ENCODE data around the gene DLL4. TPM values are rescaled to one million over a fixed set of nuclear protein-coding genes. Genes with fewer than 3 reads are reported as not detected.
"Not testable (repeated sequence)": the region's sequence is repeated elsewhere in the genome, so short reads cannot be mapped to it uniquely, and the experiment has no call there.

The DLL4 gene
- total RNA-seq, 4 donors from 2014 or later: 18.2 to 31.1 (median 22.6) TPM

DNA sequence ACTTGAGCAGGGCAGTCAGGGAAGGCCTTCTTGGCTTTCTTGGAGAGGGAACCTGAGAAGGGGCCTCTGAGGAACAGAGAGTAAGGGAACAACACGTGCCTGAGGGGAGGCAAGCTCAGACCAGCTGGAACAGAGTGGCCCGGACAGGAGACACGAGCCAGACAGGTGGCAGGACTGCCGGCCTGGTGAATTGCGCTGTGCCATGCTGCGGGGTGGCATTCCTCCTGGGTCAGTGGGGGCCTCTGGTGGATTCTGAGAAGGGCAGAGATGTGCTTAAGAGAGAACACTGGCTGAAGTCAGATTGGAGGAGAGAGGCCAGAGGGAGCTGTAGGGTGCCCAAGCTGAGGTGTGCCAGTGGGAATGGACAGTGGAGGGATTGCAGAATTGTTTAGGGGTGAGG is 29.0 kb downstream of the DLL4 start:
- Histone ChIP-seq H3K27me3 (no peaks in the 10 kb centered on the region), H3K9me3 (no peaks in the 10 kb centered on the region), H3K4me1 (peaks cover 0 to 4% of the 10 kb centered on the region in 2 donors), H3K36me3 (no peaks in the 10 kb centered on the region), H3K27ac (no peak overlapping the region), H3K4me3 (no peak overlapping the region)
- no peak for DNase-seq
- intact Hi-C loops (cut with DNase I; ENCODE audit: low total_unique reads): no loop called here
- TF ChIP-seq, protein P1, sequence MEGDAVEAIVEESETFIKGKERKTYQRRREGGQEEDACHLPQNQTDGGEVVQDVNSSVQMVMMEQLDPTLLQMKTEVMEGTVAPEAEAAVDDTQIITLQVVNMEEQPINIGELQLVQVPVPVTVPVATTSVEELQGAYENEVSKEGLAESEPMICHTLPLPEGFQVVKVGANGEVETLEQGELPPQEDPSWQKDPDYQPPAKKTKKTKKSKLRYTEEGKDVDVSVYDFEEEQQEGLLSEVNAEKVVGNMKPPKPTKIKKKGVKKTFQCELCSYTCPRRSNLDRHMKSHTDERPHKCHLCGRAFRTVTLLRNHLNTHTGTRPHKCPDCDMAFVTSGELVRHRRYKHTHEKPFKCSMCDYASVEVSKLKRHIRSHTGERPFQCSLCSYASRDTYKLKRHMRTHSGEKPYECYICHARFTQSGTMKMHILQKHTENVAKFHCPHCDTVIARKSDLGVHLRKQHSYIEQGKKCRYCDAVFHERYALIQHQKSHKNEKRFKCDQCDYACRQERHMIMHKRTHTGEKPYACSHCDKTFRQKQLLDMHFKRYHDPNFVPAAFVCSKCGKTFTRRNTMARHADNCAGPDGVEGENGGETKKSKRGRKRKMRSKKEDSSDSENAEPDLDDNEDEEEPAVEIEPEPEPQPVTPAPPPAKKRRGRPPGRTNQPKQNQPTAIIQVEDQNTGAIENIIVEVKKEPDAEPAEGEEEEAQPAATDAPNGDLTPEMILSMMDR (IDR thresholded peaks at IDR 0.05): no peak
- no peak for TF ChIP-seq POLR2A (IDR thresholded peaks at IDR 0.05)

DNA sequence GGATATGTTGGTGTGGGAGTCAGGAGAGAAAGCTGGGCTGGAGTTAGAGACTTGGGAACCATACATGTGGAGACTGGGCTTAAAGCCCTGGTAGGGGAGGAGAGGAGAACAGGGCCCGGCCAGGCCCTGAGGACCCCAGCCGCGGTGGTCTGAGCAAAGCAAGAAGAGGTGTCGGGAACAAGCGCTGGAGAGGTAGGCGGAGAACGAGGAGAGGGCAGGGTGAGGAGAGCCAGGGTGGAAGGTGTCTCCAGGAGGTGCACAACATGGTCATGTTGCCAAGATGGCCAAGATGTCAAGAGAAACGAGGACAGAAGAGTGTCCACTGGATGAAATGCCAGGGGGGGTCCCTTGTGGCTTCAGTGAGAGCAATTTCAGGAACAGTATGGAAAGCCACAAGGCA is 29.6 kb downstream of the DLL4 start:
- no peak for TF ChIP-seq POLR2A (IDR thresholded peaks at IDR 0.05)
- TF ChIP-seq, protein P1 (IDR thresholded peaks at IDR 0.05): no peak
- intact Hi-C loops (cut with DNase I; ENCODE audit: low total_unique reads): no loop called here
- H3K27ac ChIP-seq: no peak overlapping the region
- no peak for DNase-seq
- no peaks in the 10 kb centered on the region for H3K9me3 ChIP-seq
- peaks cover 0 to under 1% of the 10 kb centered on the region in 2 donors for H3K4me1 ChIP-seq
- H3K4me3 ChIP-seq: no peak overlapping the region
- H3K27me3 ChIP-seq: no peaks in the 10 kb centered on the region
- H3K36me3 ChIP-seq: no peaks in the 10 kb centered on the region

DNA sequence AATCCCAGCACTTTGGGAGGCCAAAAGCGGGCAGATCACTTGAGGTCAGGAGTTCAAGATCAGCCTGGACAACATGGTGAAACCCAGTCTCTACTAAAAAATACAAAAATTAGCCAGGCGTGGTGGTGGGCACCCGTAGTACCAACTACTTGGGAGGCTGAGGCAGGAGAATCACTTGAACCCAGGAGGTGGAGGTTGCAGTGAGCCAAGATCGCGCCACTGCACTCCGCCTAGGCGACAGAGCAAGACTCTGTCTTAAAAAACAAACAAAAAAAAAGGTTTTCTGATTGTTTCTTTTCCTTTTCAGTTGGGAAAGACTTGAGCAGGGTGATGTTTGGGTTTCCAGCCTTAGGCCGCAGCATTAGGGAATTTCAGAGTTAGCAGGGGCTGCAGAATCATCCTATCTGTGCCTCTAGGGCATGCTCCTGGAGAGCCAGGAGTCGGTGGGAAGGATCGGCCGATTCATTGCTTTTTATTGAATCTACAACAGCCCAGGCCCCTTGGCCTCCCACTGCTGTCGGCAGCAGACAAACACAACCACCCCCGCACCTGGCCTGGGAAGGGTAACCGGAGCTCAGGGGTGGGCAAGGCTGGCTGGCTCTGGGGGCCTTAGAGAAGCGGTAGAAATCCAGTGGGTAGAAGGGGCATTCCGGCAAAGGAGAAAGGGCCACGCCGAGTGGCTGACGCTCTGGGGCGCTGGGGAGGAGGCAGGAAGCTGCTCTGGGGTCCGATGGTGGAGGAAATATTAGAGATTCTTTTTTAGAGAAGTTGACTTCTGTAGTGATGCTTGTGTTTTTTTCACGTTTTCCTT is 30.4 kb downstream of the DLL4 start:
- Histone ChIP-seq H3K4me3 (no peak overlapping the region), H3K9me3 (no peaks in the 10 kb centered on the region), H3K4me1 (no peaks in the 10 kb centered on the region), H3K36me3 (no peaks in the 10 kb centered on the region), H3K27ac (no peak overlapping the region), H3K27me3 (no peaks in the 10 kb centered on the region)
- no peak for DNase-seq
- intact Hi-C loops (cut with DNase I; ENCODE audit: low total_unique reads): no loop called here
- TF ChIP-seq POLR2A (IDR thresholded peaks at IDR 0.05): no peak
- TF ChIP-seq, protein P1 (IDR thresholded peaks at IDR 0.05): no peak

DNA sequence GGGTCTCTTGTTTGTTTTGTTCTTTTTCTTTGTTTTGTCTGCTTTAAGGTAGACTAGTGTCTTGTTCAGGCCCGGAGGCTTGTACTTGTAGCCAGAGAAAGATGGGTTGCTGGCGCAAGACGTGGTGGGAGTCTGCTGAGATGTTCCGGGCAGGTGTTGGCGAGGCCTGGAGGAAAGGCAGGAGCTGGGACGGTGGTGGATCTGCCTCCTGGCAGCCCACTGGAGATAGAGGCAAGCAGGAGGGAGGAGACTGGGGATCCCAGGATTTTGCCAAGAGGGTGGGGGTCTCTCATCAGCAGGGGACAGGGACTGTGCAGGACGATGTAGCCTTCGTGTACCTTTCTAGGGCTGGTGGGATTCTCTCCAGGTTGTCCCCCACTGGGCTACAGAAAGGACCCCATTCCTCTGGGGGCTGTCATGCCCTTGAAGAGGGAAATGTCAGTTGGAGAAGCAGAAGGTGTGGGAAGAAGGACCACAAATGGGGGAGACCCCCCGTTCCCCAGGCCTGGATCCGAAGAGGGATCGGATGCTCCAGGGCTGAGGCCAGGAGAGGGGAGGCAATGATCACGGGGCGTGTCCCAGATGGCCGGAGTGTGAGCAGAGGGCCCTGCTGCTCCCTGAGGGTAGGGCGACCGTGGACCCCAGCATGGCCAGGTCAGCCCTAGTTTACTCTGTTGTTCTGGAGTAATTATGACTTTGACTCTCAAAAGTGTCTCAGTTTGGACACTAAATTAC is 31.2 kb downstream of the DLL4 start:
- Histone ChIP-seq H3K36me3 (no peaks in the 10 kb centered on the region), H3K27ac (no peak overlapping the region), H3K9me3 (no peaks in the 10 kb centered on the region), H3K27me3 (no peaks in the 10 kb centered on the region), H3K4me3 (no peak overlapping the region), H3K4me1 (peaks cover 0 to under 1% of the 10 kb centered on the region in 2 donors)
- no peak for DNase-seq
- no peak for TF ChIP-seq POLR2A (IDR thresholded peaks at IDR 0.05)
- intact Hi-C loops (cut with DNase I; ENCODE audit: low total_unique reads): no loop called here

DNA sequence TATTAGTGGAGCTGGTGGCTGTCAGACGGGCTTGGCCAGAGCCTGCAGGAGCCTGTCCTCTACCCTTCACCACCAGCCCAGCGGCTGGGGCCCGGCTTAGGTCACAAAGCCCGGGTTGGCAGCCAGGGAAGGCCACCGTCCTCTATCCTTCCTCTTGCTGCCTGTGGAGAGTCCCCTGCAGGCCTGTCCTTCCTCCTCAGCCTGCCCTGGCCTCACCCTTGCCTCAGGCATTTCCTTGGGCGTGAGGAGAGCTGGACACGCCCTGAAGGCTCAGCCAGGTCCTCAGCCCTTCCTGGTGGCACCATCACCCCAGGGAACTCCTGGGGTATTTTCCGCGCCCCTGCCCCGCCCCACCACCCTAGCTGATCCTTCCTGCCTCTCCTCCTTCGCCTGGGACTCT is 31.8 kb downstream of the DLL4 start:
- Histone ChIP-seq H3K27me3 (no peaks in the 10 kb centered on the region), H3K9me3 (no peaks in the 10 kb centered on the region), H3K27ac (no peak overlapping the region), H3K4me1 (peaks cover 0 to 5% of the 10 kb centered on the region in 2 donors), H3K4me3 (no peak overlapping the region), H3K36me3 (no peaks in the 10 kb centered on the region)
- TF ChIP-seq, protein P1 (IDR thresholded peaks at IDR 0.05): no peak
- TF ChIP-seq POLR2A (IDR thresholded peaks at IDR 0.05): no peak
- DNase-seq: no peak
- intact Hi-C loops (cut with DNase I; ENCODE audit: low total_unique reads): no loop called here

DNA sequence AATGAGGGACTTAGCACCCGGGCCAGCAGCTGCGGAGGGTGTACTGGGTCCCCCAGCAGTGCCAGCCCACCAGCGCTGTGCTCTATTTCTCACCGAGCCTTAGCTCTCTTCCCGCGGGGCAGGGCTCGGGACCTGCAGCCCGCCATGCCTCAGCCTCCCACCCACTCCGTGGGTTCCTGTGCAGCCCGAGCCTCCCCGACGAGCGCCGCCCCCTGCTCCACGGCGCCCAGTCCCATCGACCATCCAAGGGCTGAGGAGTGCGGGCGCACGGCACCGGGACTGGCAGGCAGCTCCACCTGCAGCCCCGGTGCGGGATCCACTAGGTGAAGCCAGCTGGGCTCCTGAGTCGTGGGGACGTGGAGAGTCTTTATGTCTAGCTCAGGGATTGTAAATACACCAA is 32.6 kb downstream of the DLL4 start:
- H3K36me3 ChIP-seq; H3K4me1 ChIP-seq; H3K4me3 ChIP-seq; H3K27me3 ChIP-seq; intact Hi-C loops (cut with DNase I; ENCODE audit: low total_unique reads); DNase-seq; H3K9me3 ChIP-seq; H3K27ac ChIP-seq: not testable (repeated sequence)

DNA sequence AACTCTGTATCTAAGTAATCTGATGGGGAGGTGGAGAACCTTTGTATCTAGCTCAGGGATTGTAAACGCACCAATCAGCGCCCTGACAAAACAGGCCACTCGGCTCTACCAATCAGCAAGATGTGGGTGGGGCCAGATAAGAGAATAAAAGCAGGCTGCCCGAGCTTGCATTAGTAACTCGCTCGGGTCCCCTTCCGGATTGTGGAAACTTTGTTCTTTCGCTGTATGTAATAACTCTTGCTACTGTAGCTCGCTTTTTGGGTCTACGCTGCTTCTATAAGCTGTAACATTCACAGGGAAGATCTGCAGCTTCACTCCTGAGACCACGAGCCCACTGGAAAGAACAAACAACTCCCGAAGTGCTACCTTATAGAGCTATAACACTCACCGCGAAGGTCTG is 33.2 kb downstream of the DLL4 start:
- H3K27me3 ChIP-seq; DNase-seq; H3K27ac ChIP-seq; intact Hi-C loops (cut with DNase I; ENCODE audit: low total_unique reads); H3K4me3 ChIP-seq; H3K36me3 ChIP-seq; H3K9me3 ChIP-seq; H3K4me1 ChIP-seq: not testable (repeated sequence)

Data from uterus (tissue), 4 donors.